Measurements from ENCODE around the gene NIPAL3.
A peak's percentile ranks its signal among the peaks of the same experiment; 100 is the strongest.

GRCh38 chr1:24390924-24391782, 24.4 kb upstream of the NIPAL3 start:
- peak; percentile 78 to 83 (median 78) for TF ChIP-seq CTCF (IDR thresholded peaks at IDR 0.05)
- TF ChIP-seq POLR2A (IDR thresholded peaks at IDR 0.05) = no peak

All from testis (tissue), 2 donors.